Upper lobe of right lung (tissue), 1 donor: ENCODE data around the gene LMAN1. TPM values are rescaled to one million over a fixed set of nuclear protein-coding genes. Genes with fewer than 3 reads are reported as not detected.
A peak's percentile ranks its signal among the peaks of the same experiment; 100 is the strongest.

ENCODE experiments used
- ATAC-seq: fragments of 200-7000 bp; cut with Tn5 transposase; one replicate; pipeline ENCODE4 v1.9.1; 2020; ENCODE audit warnings: mild to moderate bottlenecking, moderate library complexity
- DNase-seq: peaks from one replicate; pipeline ENCODE4 v3.0.0-alpha.2; 2020
- H3K27ac ChIP-seq: fragments of 200-600 bp; one replicate; pipeline ENCODE4 v1.8.0; 2022
- H3K27me3 ChIP-seq: fragments of 200-600 bp; one replicate; pipeline ENCODE4 v1.8.0; 2022; ENCODE audit warnings: mild to moderate bottlenecking
- H3K36me3 ChIP-seq: fragments of 200-600 bp; one replicate; pipeline ENCODE4 v1.8.0; 2022
- H3K4me1 ChIP-seq: fragments of 200-600 bp; one replicate; pipeline ENCODE4 v1.8.0; 2022
- H3K4me3 ChIP-seq: fragments of 200-600 bp; one replicate; pipeline ENCODE4 v1.8.0; 2022; ENCODE audit warnings: mild to moderate bottlenecking
- H3K9me3 ChIP-seq: fragments of 200-600 bp; one replicate; pipeline ENCODE4 v1.8.0; 2022
- CTCF ChIP-seq: fragments of 200-600 bp; IDR thresholded peaks from one replicate; pipeline ENCODE4 v1.8.0; 2022; ENCODE audit warnings: antibody characterized with exemption
- intact Hi-C: fragments of 100-400 bp; cut with DNase I; formaldehyde crosslinking; loops from one replicate; pipeline ENCODE4 v1.11.0; 2022
- total RNA-seq: library from RNA; stranded (reverse); fragmentation: NEBNext Ultra II Directional; extraction: Animal tissue kit (Norgen Biotek cat#: 25700); gene quantifications from one replicate; pipeline ENCODE4 v1.2.1, GENCODE V29; 2021
- donor health status: DM: no; HTN: yes; CAD: no; lungs with severe emphysema.

Gene LMAN1
- total RNA-seq, 1 donor from 2014 or later = 63.1 TPM

GRCh38 chr18:59303656-59304195, 55.3 kb downstream of the LMAN1 start:
- peaks cover 18% of the 10 kb centered on the region for H3K27me3 ChIP-seq
- ATAC-seq = no peak

GRCh38 chr18:59303006-59303405, 56.1 kb downstream of the LMAN1 start:
- no peaks in the 10 kb centered on the region for H3K9me3 ChIP-seq
- DNase-seq (no peak), ATAC-seq (no peak)
- intact Hi-C loops = loop anchor here (10.0 kb wide), 1 partner anchor 102 kb away; no protein-coding TSS in a partner anchor
- no peak overlapping the region for H3K4me3 ChIP-seq
- no peaks in the 10 kb centered on the region for H3K4me1 ChIP-seq
- peaks cover 15% of the 10 kb centered on the region for H3K27me3 ChIP-seq
- no peaks in the 10 kb centered on the region for H3K36me3 ChIP-seq
- H3K27ac ChIP-seq = no peak overlapping the region
- TF ChIP-seq CTCF = no peak

More at GRCh38 chr18:59303656-59304195, 55.3 kb downstream of the LMAN1 start:
- H3K27ac ChIP-seq = no peak overlapping the region
- H3K4me1 ChIP-seq = peaks cover 6% of the 10 kb centered on the region
- intact Hi-C loops = loop anchor here (10.0 kb wide), 1 partner anchor 101 kb away; no protein-coding TSS in a partner anchor
- DNase-seq = no peak
- H3K9me3 ChIP-seq = no peaks in the 10 kb centered on the region
- H3K36me3 ChIP-seq = no peaks in the 10 kb centered on the region
- H3K4me3 ChIP-seq = no peak overlapping the region
- no peak for TF ChIP-seq CTCF

GRCh38 chr18:59301929-59302328, 57.1 kb downstream of the LMAN1 start:
- Histone ChIP-seq H3K27me3 (peaks cover 4% of the 10 kb centered on the region), H3K4me1 (no peaks in the 10 kb centered on the region), H3K27ac (no peak overlapping the region), H3K9me3 (no peaks in the 10 kb centered on the region), H3K36me3 (no peaks in the 10 kb centered on the region), H3K4me3 (no peak overlapping the region)
- no peak for DNase-seq
- no peak for ATAC-seq
- intact Hi-C loops = loop anchor here (10.0 kb wide), 1 partner anchor 103 kb away; no protein-coding TSS in a partner anchor
- no peak for TF ChIP-seq CTCF

GRCh38 chr18:59300676-59301285, 58.3 kb downstream of the LMAN1 start:
- no peaks in the 10 kb centered on the region for H3K36me3 ChIP-seq
- no peak for TF ChIP-seq CTCF
- intact Hi-C loops = loop anchor here (10.0 kb wide), 1 partner anchor 104 kb away; no protein-coding TSS in a partner anchor
- H3K9me3 ChIP-seq = no peaks in the 10 kb centered on the region
- peak; percentile 21 for ATAC-seq
- H3K27ac ChIP-seq = no peak overlapping the region
- no peaks in the 10 kb centered on the region for H3K27me3 ChIP-seq
- H3K4me1 ChIP-seq = no peaks in the 10 kb centered on the region
- no peak for DNase-seq
- H3K4me3 ChIP-seq = no peak overlapping the region

GRCh38 chr18:59298871-59299270, 60.2 kb downstream of the LMAN1 start:
- intact Hi-C loops = no loop called here
- Histone ChIP-seq H3K4me1 (no peaks in the 10 kb centered on the region), H3K27me3 (peaks cover 14% of the 10 kb centered on the region), H3K27ac (no peak overlapping the region), H3K9me3 (no peaks in the 10 kb centered on the region), H3K4me3 (no peak overlapping the region), H3K36me3 (no peaks in the 10 kb centered on the region)
- no peak for TF ChIP-seq CTCF
- ATAC-seq = no peak
- DNase-seq = no peak
